ENCODE measurements around the gene PERM1. TPM values are rescaled to one million over a fixed set of nuclear protein-coding genes. Genes with fewer than 3 reads are reported as not detected.
"Not testable (repeated sequence)": the region's sequence is repeated elsewhere in the genome, so short reads cannot be mapped to it uniquely, and the experiment has no call there.

PERM1 gene
- total RNA-seq, 2 experiments from 2014 or later, result not detected

DNA sequence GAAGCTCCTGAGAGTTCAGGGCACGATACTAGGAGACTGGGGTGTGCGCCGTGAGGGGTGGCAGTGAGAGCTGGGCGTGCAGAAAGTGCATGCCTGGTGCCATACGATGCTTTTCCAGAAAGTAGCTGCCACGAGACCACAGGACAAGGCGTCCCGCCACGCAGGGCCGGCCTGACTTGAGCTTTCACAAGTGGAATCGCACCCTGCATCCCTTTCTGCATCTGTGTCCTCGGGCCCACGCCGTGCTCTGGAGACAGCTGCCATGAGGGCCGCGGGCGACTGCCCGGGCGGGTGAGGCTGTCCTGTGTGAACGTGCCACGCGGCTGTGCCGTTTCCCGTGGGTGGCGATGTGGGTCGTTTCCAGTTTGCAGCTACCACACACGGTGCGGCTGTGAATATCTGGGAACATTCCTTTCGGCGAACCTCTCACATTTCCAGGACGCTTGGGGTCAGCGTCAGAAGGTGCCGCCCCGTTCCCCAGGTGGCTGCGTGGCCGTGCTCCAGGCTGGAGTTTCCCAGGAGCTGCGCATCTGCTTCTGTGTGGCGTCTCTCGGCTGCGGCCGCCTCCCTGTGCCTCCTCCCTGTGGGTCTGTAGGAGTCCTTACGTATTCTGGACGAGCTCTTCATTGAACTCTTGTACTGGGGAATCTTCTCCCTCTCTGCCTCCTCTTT lies 1.0 kb upstream of the PERM1 start:
- POLR2A ChIA-PET, result interaction anchor here (0.6 kb wide), 2 partner anchors 10 to 153 kb away, joined by 3 read pairs; no protein-coding TSS in a partner anchor
- intact Hi-C loops (cut with DNase I, micrococcal nuclease), result loop anchor here (5.0 to 10.0 kb wide), 3 partner anchors 34 to 309 kb away; no protein-coding TSS in a partner anchor

DNA sequence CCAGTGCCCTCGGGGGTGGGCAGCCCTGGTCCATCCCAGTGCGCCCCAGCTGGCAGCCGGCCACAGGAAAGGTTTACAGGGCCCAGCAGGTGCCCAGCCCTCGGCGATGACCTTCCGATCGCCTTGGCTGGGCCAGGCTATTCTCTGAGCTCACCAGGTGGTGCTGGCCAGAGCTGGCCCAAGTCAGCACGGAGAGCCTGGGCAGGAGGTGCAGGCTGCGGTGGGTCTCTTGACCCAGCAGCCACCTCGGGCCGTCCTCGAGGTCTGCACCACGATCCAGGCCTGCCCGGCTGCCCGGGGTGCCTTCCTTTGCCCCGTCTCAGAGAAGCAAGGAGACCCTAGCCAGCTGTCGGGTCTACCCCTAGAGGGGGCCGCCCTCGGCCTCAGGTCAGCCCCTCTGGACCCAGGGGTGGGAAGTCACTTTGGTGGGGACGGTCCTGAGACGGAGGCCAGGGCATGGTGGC lies 370 bp downstream of the PERM1 start:
- intact Hi-C loops (cut with DNase I, micrococcal nuclease), result loop anchor here (5.0 to 10.0 kb wide), 3 partner anchors 36 to 311 kb away; no protein-coding TSS in a partner anchor
- Mint-ChIP-seq H3K4me3 (no peak overlapping the region), H3K27me3 (peaks cover 20% of the 10 kb centered on the region), H3K27ac (no peak overlapping the region), H3K4me1 (peaks cover 3% of the 10 kb centered on the region), H3K36me3 (ENCODE audit: low read depth) (no peaks in the 10 kb centered on the region), H3K9me3 (ENCODE audit: low read depth) (no peaks in the 10 kb centered on the region)
- no peak for DNase-seq
- ChIA-PET POLR2A (no interaction called here), CTCF (interaction anchor here (0.6 to 2.7 kb wide), 6 partner anchors 8 to 603 kb away, joined by 3 to 19 read pairs (median 4); no protein-coding TSS in a partner anchor)
- ATAC-seq, result no peak

More for the DNA sequence above, 1.0 kb upstream of the PERM1 start:
- Mint-ChIP-seq H3K27ac (no peak overlapping the region), H3K4me1 (peaks cover 3% of the 10 kb centered on the region), H3K27me3 (peaks cover 20% of the 10 kb centered on the region), H3K36me3 (ENCODE audit: low read depth) (no peaks in the 10 kb centered on the region), H3K4me3 (no peak overlapping the region), H3K9me3 (ENCODE audit: low read depth) (no peaks in the 10 kb centered on the region)
- CTCF ChIA-PET, result interaction anchor here (0.8 to 3.3 kb wide), 8 partner anchors 10 to 124 kb away, joined by 3 to 23 read pairs (median 4); partner anchors contain the start of gene NOC2L
- DNase-seq, result no peak
- no peak for ATAC-seq

DNA sequence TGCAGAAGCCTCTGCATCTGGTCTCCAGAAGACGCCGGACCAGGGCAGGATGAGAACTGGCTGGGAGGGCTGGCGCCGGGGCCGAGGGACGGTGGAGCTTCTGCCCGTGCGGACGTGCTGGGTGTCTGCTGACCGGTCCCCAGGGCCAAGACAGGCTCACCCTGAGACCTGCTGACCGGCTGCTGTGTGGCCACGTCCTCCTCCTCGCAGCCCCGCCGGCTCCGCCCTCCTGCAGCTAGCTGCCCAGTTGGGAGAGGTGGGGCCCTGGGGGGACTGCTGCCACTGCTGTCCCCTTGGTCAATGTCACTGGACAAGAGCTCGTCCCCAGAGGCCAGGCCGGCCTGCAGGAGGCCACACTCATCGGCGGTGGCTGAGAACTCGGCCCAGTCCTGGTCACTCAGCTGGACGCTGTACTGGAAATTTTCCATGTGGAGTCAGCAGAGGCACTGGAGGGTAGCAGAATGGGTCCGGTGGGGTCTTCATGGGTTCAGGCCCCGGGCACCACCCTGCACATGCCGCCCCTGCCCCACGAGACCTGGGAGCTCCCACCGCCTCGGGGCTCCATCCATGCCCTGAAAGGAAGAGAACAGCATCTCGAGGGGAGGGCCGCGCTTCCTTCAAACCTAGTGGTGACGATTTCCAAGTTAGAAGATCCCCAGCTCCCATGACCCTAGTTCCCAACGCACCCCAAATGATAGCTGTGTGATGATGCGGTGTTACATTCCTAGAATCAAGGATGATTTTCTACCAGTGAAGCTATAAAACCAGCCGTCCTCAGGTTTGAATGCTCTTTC lies 1.1 kb downstream of the PERM1 start:
- Mint-ChIP-seq H3K9me3 (ENCODE audit: low read depth) (no peaks in the 10 kb centered on the region), H3K4me3 (no peak overlapping the region), H3K4me1 (peaks cover 4% of the 10 kb centered on the region), H3K27ac (no peak overlapping the region), H3K36me3 (ENCODE audit: low read depth) (no peaks in the 10 kb centered on the region), H3K27me3 (peaks cover 19% of the 10 kb centered on the region)
- DNase-seq (no peak), ATAC-seq (no peak)
- CTCF ChIA-PET, result interaction anchor here (0.6 to 2.7 kb wide), 7 partner anchors 9 to 604 kb away, joined by 3 to 19 read pairs (median 4); no protein-coding TSS in a partner anchor
- POLR2A ChIA-PET, result no interaction called here
- intact Hi-C loops (cut with DNase I, micrococcal nuclease), result loop anchor here (5.0 to 10.0 kb wide), 3 partner anchors 37 to 312 kb away; no protein-coding TSS in a partner anchor

DNA sequence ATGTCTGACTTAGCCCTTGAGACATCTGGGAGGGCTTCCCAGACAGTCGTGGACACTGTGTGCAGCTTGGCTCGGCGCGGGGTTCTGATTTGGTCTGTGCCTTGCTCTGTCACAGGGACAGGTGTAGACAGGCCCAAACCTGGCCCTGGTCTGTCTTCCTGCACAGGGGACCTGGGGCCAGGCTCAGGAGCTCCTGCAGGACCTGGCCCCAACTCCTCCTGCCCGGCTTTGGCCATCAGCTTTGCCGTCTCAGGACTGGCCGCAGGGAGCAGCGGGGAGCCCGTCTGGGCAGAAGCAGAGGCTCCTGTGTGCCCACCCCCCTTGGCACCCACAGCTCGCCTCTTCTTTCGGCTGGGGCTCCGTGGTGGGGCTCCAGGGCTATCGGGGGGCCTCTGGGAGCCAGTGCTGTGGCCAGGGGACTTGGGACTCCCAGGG lies 1.7 kb downstream of the PERM1 start:
- intact Hi-C loops (cut with DNase I, micrococcal nuclease), result loop anchor here (5.0 to 10.0 kb wide), 3 partner anchors 37 to 312 kb away; no protein-coding TSS in a partner anchor
- Mint-ChIP-seq H3K27ac (no peak overlapping the region), H3K36me3 (ENCODE audit: low read depth) (no peaks in the 10 kb centered on the region), H3K4me3 (no peak overlapping the region), H3K4me1 (peaks cover 6% of the 10 kb centered on the region), H3K27me3 (peaks cover 17% of the 10 kb centered on the region), H3K9me3 (ENCODE audit: low read depth) (no peaks in the 10 kb centered on the region)
- ChIA-PET CTCF (interaction anchor here (0.5 kb wide), 1 partner anchor 53 kb away, joined by 3 read pairs; no protein-coding TSS in a partner anchor), POLR2A (no interaction called here)
- no peak for DNase-seq
- no peak for ATAC-seq

DNA sequence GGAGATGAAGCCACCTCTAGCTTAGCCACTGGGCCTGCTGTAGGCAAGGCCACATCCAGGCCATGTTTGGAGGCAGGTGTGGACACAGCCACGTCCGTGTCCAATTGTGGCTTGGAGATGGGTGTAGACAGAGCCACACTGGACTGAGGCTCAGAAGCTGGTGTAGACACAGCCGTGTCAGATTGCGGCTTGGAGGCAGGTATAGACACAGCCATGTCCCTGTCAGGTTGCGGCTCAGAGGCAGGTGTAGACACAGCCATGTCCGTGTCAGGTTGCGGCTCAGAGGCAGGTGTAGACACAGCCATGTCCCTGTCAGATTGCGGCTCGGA lies 2.2 kb downstream of the PERM1 start:
- CTCF ChIA-PET, result interaction anchor here (0.5 kb wide), 1 partner anchor 53 kb away, joined by 3 read pairs; no protein-coding TSS in a partner anchor
- H3K36me3 Mint-ChIP-seq (ENCODE audit: low read depth), result no peaks in the 10 kb centered on the region
- H3K27ac Mint-ChIP-seq, result no peak overlapping the region
- peaks cover 17% of the 10 kb centered on the region for H3K27me3 Mint-ChIP-seq
- ATAC-seq, result no peak
- no peak overlapping the region for H3K4me3 Mint-ChIP-seq
- H3K9me3 Mint-ChIP-seq (ENCODE audit: low read depth), result no peaks in the 10 kb centered on the region
- intact Hi-C loops (cut with DNase I, micrococcal nuclease), result loop anchor here (5.0 to 10.0 kb wide), 3 partner anchors 38 to 313 kb away; no protein-coding TSS in a partner anchor
- H3K4me1 Mint-ChIP-seq, result peaks cover 6% of the 10 kb centered on the region
- DNase-seq, result no peak
- POLR2A ChIA-PET, result interaction anchor here (0.5 kb wide), 1 partner anchor 297 kb away, joined by 6 read pairs; no protein-coding TSS in a partner anchor

DNA sequence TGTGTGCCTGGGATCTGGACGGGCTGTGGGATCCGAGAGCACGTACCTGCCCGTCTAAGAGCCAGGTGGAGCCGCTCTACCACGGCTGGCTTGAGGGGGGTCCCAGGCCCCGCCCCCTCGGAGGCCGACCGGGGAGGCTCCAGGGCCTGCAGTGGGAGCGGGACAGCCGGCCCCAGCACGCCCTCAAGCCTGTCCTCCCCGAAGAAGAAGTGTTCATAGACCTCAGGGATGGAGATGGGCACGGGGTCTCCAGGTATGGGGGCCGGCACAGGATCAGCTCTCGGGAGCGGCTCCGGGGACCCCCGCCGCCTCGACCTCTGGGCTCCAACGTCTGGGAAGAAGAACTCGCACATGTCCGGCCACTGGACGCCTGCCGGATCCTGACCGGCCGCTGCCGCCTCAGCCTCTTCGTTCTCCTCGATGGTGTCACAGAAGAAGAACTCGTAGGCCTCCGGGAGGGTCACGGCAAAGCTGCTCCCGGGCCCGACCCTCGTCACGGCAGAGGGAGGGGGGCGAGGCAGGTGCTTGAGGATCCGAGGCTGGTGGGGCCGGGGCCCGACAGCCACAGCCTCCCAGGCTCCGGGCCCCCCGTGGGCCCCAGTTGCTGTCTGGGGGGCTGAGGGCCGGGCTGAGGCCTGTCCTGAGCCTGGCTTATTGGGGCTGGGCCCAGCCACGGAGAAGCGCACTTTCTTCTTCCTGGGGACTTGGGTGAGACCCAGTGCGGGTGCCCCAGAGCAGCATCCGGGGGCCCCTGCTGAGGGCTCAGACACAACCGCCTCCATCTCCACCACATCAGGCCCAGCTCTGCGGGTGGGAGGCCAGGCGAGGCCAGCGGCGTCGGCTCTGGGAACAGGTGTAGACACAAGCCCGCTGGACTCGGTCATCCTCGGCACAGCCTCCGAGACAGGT lies 2.8 kb downstream of the PERM1 start:
- intact Hi-C loops (cut with DNase I, micrococcal nuclease), result no loop called here
- peaks cover 6% of the 10 kb centered on the region for H3K4me1 Mint-ChIP-seq
- no peak overlapping the region for H3K4me3 Mint-ChIP-seq
- H3K9me3 Mint-ChIP-seq (ENCODE audit: low read depth), result no peaks in the 10 kb centered on the region
- ATAC-seq (no peak), DNase-seq (no peak)
- CTCF ChIA-PET, result interaction anchor here (0.5 kb wide), 1 partner anchor 52 kb away, joined by 3 read pairs; no protein-coding TSS in a partner anchor
- no peaks in the 10 kb centered on the region for H3K36me3 Mint-ChIP-seq (ENCODE audit: low read depth)
- H3K27ac Mint-ChIP-seq, result no peak overlapping the region
- peaks cover 17% of the 10 kb centered on the region for H3K27me3 Mint-ChIP-seq
- POLR2A ChIA-PET, result interaction anchor here (0.5 kb wide), 1 partner anchor 298 kb away, joined by 6 read pairs; no protein-coding TSS in a partner anchor

DNA sequence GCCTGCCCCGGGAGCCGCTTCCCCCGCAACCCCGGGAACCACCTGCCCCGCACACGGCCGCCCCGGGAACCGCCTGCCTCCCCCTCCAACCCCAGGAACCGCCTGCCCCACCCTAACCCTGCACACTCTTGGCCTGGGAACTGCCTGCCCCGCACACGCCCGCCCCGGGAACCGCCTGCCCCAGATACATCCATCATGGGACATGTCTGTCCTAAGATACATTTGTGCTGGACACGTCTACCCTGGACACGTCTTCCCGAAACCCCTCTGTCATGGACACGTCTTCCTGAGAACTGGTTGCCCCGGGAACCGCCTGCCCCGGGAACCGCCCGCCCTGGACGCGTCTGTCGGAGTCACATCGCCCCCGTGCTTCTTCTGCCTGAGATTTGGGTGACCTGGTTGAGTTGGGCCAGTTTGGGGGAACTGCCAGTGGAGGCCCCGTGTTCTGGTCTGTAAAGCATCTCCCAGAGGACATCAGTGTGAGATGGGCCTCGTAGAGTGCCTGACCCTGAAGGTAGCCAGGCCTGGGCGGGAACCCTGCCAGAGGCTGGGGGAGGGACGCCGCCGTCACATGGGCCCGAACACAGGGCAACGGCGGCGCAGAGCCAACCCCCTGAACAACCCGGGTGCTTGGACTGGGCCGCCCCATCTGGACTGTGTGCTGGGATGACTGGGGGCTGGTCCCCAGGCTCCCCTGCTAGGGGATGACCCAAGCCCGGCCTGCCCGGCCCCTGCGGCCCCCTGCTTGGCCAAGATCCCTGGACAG lies 3.6 kb downstream of the PERM1 start:
- Mint-ChIP-seq H3K27me3 (peaks cover 13% of the 10 kb centered on the region), H3K27ac (no peak overlapping the region), H3K4me1 (peaks cover 6% of the 10 kb centered on the region), H3K4me3 (no peak overlapping the region), H3K9me3 (ENCODE audit: low read depth) (no peaks in the 10 kb centered on the region), H3K36me3 (ENCODE audit: low read depth) (no peaks in the 10 kb centered on the region)
- DNase-seq (no peak), ATAC-seq (no peak)
- intact Hi-C loops (cut with DNase I, micrococcal nuclease), result no loop called here
- ChIA-PET POLR2A (no interaction called here), CTCF (no interaction called here)

DNA sequence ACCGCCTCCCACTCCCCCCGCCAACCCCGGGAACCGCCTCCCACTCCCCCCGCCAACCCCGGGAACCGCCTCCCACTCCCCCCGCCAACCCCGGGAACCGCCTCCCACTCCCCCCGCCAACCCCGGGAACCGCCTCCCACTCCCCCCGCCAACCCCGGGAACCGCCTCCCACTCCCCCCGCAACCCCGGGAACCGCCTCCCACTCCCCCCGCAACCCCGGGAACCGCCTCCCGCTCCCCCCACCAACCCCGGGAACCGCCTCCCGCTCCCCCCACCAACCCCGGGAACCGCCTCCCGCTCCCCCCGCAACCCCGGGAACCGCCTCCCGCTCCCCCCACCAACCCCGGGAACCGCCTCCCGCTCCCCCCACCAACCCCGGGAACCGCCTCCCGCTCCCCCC lies 5.1 kb downstream of the PERM1 start:
- ATAC-seq; H3K4me1 Mint-ChIP-seq; DNase-seq; H3K4me3 Mint-ChIP-seq; H3K27ac Mint-ChIP-seq; POLR2A ChIA-PET; H3K9me3 Mint-ChIP-seq (ENCODE audit: low read depth); H3K27me3 Mint-ChIP-seq; H3K36me3 Mint-ChIP-seq (ENCODE audit: low read depth): not testable (repeated sequence)
- CTCF ChIA-PET, result interaction anchor here (1.1 to 1.9 kb wide), 7 partner anchors 8 to 118 kb away, joined by 3 to 10 read pairs (median 5); no protein-coding TSS in a partner anchor
- intact Hi-C loops (cut with DNase I, micrococcal nuclease), result loop anchor here (1.0 kb wide), 3 partner anchors 72 to 107 kb away; no protein-coding TSS in a partner anchor

DNA sequence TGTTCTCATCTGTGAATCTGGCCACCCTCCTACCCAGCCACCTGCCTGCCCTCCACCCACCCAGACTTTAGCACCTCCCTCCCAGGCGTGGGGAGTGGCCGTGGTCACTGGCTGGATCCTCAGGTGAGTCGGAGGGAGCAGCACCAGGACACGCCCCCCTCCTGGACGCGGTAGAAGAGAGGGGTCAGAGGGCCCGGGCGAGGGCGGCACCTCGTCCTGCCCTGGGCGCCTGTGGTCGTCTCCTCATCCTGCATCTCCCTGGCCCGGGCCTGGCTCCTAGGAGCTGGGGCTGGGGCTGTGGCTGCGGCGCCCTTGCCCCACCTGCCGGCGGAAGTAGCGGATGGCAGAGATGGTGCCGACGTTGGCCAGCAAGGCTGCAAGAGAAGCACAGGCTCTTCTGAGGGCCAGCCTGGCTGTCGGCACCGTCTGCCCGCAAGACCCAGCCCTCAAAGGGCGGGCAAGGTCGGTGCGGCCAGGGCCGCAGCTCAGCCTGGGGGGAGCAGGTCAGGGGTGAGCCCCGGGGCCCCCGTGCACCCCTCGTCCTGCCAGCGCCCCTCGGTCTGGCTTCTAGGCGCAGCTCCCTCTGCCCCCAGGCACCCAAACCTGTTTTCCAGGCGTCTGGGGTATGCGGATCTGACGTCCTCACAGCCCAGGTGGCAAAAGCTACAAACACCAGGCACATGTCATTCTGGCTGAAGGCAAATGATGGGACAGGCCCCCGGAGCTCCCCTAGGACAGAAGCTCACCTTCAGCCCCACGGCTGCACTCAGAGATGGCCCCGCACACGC lies 5.8 kb downstream of the PERM1 start:
- no peaks in the 10 kb centered on the region for H3K36me3 Mint-ChIP-seq (ENCODE audit: low read depth)
- H3K4me1 Mint-ChIP-seq, result peaks cover 6% of the 10 kb centered on the region
- H3K27me3 Mint-ChIP-seq, result peaks cover 8% of the 10 kb centered on the region
- intact Hi-C loops (cut with DNase I, micrococcal nuclease), result loop anchor here (1.0 kb wide), 3 partner anchors 72 to 107 kb away; no protein-coding TSS in a partner anchor
- H3K4me3 Mint-ChIP-seq, result no peak overlapping the region
- POLR2A ChIA-PET, result no interaction called here
- ATAC-seq, result peak; percentile 97
- CTCF ChIA-PET, result interaction anchor here (1.1 to 1.9 kb wide), 8 partner anchors 8 to 118 kb away, joined by 3 to 10 read pairs (median 5); no protein-coding TSS in a partner anchor
- no peak overlapping the region for H3K27ac Mint-ChIP-seq
- H3K9me3 Mint-ChIP-seq (ENCODE audit: low read depth), result no peaks in the 10 kb centered on the region
- peak; percentile 88 for DNase-seq
